ENCODE results near the gene SH3GL2.

Gene SH3GL2

DNA sequence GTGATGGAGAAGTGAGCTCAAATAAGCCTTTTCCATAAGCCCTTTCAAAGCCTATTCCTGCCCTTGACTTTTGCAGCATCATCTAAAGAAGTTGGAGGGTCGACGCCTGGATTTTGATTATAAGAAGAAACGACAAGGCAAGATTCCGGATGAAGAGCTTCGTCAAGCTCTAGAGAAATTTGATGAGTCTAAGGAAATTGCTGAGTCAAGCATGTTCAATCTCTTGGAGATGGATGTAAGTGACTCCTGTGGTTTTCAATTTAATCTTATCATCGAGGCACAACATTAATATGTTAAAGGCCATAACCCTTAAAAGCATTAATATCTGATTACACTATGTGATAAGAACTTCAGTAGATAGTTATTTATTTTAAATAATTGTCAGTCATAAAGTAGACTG is 210.4 kb downstream of the SH3GL2 start:
- TF ChIP-seq, protein P1, sequence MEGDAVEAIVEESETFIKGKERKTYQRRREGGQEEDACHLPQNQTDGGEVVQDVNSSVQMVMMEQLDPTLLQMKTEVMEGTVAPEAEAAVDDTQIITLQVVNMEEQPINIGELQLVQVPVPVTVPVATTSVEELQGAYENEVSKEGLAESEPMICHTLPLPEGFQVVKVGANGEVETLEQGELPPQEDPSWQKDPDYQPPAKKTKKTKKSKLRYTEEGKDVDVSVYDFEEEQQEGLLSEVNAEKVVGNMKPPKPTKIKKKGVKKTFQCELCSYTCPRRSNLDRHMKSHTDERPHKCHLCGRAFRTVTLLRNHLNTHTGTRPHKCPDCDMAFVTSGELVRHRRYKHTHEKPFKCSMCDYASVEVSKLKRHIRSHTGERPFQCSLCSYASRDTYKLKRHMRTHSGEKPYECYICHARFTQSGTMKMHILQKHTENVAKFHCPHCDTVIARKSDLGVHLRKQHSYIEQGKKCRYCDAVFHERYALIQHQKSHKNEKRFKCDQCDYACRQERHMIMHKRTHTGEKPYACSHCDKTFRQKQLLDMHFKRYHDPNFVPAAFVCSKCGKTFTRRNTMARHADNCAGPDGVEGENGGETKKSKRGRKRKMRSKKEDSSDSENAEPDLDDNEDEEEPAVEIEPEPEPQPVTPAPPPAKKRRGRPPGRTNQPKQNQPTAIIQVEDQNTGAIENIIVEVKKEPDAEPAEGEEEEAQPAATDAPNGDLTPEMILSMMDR (IDR thresholded peaks at IDR 0.05; ENCODE audit: low read depth, low read length): no peak
- Histone ChIP-seq H3K9me3 (ENCODE audit: severe bottlenecking) (no peaks in the 10 kb centered on the region), H3K27me3 (ENCODE audit: insufficient read depth, low read depth, severe bottlenecking) (no peaks in the 10 kb centered on the region), H3K4me3 (ENCODE audit: low read depth, low read length) (no peak overlapping the region), H3K27ac (no peak overlapping the region), H3K36me3 (peaks cover 57% of the 10 kb centered on the region)
- DNase-seq: no peak

DNA sequence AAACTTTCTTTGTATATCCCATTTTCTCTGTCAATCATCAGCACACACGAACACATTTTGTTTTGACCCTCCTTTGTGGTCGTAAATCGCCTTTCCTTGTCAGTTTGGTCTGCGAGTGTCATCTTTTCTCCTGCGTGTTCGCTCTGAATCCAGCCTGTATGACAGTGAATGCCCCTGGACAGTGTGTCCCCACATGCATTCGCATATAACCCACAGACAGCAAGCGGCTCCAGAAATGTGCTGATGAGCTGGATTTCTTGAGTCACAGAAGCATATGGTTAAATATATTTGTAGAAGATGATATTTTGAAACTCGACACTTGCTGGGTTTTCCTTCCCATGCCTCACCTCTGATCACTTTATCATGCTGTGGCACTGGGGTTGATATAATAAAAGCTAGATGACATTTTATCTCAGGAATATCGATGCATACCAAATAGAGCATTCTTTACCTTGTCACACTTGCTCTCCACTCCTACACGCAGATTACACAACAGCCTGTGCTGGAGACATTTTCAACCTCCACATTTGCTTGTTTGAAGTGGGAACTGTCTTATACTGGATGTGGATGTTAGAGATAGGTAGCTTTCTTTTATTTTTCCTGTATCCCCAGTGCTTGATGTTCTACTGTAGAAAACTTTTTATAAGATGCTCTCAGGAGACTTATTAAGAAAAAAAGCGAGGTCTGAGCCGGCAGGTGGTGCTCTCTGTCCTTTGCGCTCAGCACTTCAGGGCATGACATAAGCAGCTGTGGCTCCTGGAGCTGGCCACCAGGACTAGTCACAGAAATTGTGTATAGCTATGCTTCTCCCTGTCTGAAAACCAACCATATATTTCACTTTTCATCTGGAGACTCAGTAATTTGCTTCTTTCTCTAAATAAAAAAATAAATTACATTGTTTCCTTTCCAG is 215.1 kb downstream of the SH3GL2 start:
- H3K36me3 ChIP-seq: peaks cover 70% of the 10 kb centered on the region
- H3K4me3 ChIP-seq (ENCODE audit: low read depth, low read length): no peak overlapping the region
- DNase-seq: peak; percentile 33
- TF ChIP-seq, protein P1 (IDR thresholded peaks at IDR 0.05; ENCODE audit: low read depth, low read length): 0 out of 2 replicates have a peak, but pooled peaks have one; percentile 7
- no peaks in the 10 kb centered on the region for H3K27me3 ChIP-seq (ENCODE audit: insufficient read depth, low read depth, severe bottlenecking)
- no peaks in the 10 kb centered on the region for H3K9me3 ChIP-seq (ENCODE audit: severe bottlenecking)
- H3K27ac ChIP-seq: no peak overlapping the region

DNA sequence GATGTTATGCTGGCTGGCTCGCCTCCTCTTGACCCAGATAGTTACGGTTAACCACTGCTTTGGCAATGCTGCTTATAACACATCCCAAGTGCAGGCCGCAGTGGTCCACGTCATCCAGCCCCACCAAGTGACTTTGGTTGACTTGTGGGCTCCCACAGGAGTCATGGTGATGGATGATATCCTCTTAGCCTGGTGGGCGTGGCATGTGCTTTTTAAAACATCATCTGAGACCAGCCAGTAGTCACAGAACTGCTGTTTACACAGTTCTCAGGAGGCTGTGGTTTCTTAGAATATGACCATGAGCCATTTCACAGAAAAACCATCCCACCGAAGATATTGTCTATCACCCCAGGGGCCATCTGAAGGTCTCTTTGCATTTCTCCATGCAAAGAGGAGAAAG is 216.9 kb downstream of the SH3GL2 start:
- H3K27me3 ChIP-seq (ENCODE audit: insufficient read depth, low read depth, severe bottlenecking): no peaks in the 10 kb centered on the region
- peaks cover 54% of the 10 kb centered on the region for H3K36me3 ChIP-seq
- TF ChIP-seq, protein P1 (IDR thresholded peaks at IDR 0.05; ENCODE audit: low read depth, low read length): no peak
- no peak for DNase-seq
- no peak overlapping the region for H3K4me3 ChIP-seq (ENCODE audit: low read depth, low read length)
- H3K9me3 ChIP-seq (ENCODE audit: severe bottlenecking): no peaks in the 10 kb centered on the region
- no peak overlapping the region for H3K27ac ChIP-seq

DNA sequence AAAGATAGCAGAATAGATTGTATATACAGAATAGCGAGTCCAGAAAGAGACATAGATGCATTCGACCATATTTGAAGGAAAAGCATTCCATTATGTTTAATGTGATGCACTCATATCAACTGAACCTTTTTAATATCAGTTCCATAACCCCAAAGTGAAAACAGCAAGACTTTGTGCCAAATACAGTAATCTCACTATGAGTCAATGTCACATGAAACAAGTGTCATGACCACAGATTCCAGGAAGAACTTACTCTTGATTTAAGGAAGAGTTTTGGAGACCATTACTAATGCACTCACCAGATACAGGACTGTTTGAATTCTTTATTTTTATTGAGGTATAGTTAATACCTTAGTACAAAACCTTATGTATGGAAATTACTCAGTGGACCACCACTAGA is 220.5 kb downstream of the SH3GL2 start:
- Histone ChIP-seq H3K27me3 (ENCODE audit: insufficient read depth, low read depth, severe bottlenecking) (no peaks in the 10 kb centered on the region), H3K4me3 (ENCODE audit: low read depth, low read length) (no peak overlapping the region), H3K27ac (no peak overlapping the region), H3K9me3 (ENCODE audit: severe bottlenecking) (no peaks in the 10 kb centered on the region), H3K36me3 (peaks cover 21% of the 10 kb centered on the region)
- DNase-seq: no peak
- TF ChIP-seq, protein P1 (IDR thresholded peaks at IDR 0.05; ENCODE audit: low read depth, low read length): no peak

DNA sequence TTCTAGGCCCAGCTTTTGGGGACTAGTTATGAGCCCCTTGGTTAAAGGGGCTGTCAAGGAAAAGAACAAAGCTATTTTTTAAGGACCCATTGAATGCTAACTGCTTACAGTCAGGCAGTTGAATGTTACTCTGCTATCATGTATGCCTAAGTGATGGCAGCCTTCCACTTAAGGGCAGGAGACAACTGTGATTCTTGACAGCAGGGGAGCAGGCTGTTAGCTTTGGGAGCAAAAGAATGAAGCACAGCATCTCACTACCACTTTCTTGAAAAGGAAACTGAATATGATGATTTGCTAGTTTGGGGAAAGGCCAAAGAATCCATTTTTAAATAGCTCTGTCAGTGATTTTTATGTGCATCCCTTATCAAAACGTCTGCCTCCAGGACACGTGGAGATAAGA is 221.6 kb downstream of the SH3GL2 start:
- Histone ChIP-seq H3K27me3 (ENCODE audit: insufficient read depth, low read depth, severe bottlenecking) (no peaks in the 10 kb centered on the region), H3K36me3 (peaks cover 12% of the 10 kb centered on the region), H3K9me3 (ENCODE audit: severe bottlenecking) (no peaks in the 10 kb centered on the region), H3K27ac (no peak overlapping the region), H3K4me3 (ENCODE audit: low read depth, low read length) (no peak overlapping the region)
- DNase-seq: no peak
- TF ChIP-seq, protein P1 (IDR thresholded peaks at IDR 0.05; ENCODE audit: low read depth, low read length): no peak
